PC-3 (cell line): ENCODE data around the gene THUMPD2. TPM values are rescaled to one million over a fixed set of nuclear protein-coding genes. Genes with fewer than 3 reads are reported as not detected.

Source experiments
- ATAC-seq: fragments of 200-7000 bp; cut with Tn5 transposase; 2 replicates; pipeline ENCODE4 v1.9.1; 2020; ENCODE audit warnings: mild to moderate bottlenecking, moderate library complexity
- BruUV-seq: library from RNA; stranded (reverse); fragments of 400-500 nt; replicated peaks from 2 replicates; lab custom pipeline; 2021; lab: Mats Ljungman, UMichigan
- CTCF ChIA-PET: fragments of 300-600 bp; sonication (Branson Sonifier 250); formaldehyde crosslinking; loops from one replicate; lab custom pipeline; 2022; ENCODE audit warnings: antibody characterized with exemption; lab: Charles Lee
- POLR2A ChIA-PET: fragments of 300-600 bp; sonication (Branson Sonifier 250); formaldehyde crosslinking; loops from one replicate; lab custom pipeline; 2022; ENCODE audit warnings: antibody characterized with exemption; ENCODE audit not compliant: unreplicated experiment; lab: Charles Lee
- DNase-seq: peaks from one replicate; pipeline ENCODE4 v3.0.0-alpha.2; 2015
- H2AFZ ChIP-seq: fragments of 300-600 bp; sonication (generic); 2 replicates; pipeline ENCODE4 v1.6.0; 2016; ENCODE audit warnings: antibody characterized with exemption, low read length
- H3F3A ChIP-seq: fragments of 300-600 bp; sonication (generic); one replicate; pipeline ENCODE4 v1.6.0; 2017; ENCODE audit warnings: antibody characterized with exemption, low read length, control low read depth, mild to moderate bottlenecking; ENCODE audit not compliant: unreplicated experiment
- H3K27ac ChIP-seq: fragments of 300-600 bp; sonication (generic); 2 replicates; pipeline ENCODE4 v1.5.1; 2016; ENCODE audit warnings: mild to moderate bottlenecking, low read length
- H3K27me3 ChIP-seq: fragments of 300-600 bp; sonication (generic); 2 replicates; pipeline ENCODE4 v1.6.1; 2016; ENCODE audit warnings: low read length, mixed read lengths
- H3K36me3 ChIP-seq: fragments of 300-600 bp; sonication (generic); 2 replicates; pipeline ENCODE4 v1.6.1; 2016; ENCODE audit warnings: low read depth, mixed run types, low read length, mixed read lengths
- H3K4me1 ChIP-seq: fragments of 300-600 bp; sonication (generic); 2 replicates; pipeline ENCODE4 v1.5.1; 2016; ENCODE audit warnings: low read length; ENCODE audit not compliant: insufficient read depth
- H3K4me2 ChIP-seq: fragments of 300-600 bp; sonication (generic); 2 replicates; pipeline ENCODE4 v1.6.0; 2016; ENCODE audit warnings: low read length
- H3K4me3 ChIP-seq: fragments of 300-600 bp; sonication (generic); 2 replicates; pipeline ENCODE4 v1.5.1; 2016; ENCODE audit warnings: mild to moderate bottlenecking, low read length, mixed read lengths
- H3K79me2 ChIP-seq: fragments of 300-600 bp; sonication (generic); 2 replicates; pipeline ENCODE4 v1.6.1; 2017; ENCODE audit warnings: low read length, mixed read lengths
- H3K9ac ChIP-seq: fragments of 300-600 bp; sonication (generic); 2 replicates; pipeline ENCODE4 v1.6.0; 2016; ENCODE audit warnings: mild to moderate bottlenecking, low read length
- H3K9me2 ChIP-seq: fragments of 300-600 bp; sonication (generic); replicated peaks from 2 replicates; pipeline ENCODE4 v1.6.1; 2016; ENCODE audit warnings: mixed run types, low read length, mixed read lengths
- H3K9me3 ChIP-seq: fragments of 300-600 bp; sonication (generic); 2 replicates; pipeline ENCODE4 v1.6.1; 2016; ENCODE audit warnings: low read length, mixed read lengths
- H4K20me1 ChIP-seq: fragments of 300-600 bp; sonication (generic); 2 replicates; pipeline ENCODE4 v1.6.1; 2016; ENCODE audit warnings: low read length, mixed read lengths
- EZH2 ChIP-seq: fragments of 300-600 bp; sonication (generic); IDR thresholded peaks from one replicate; pipeline ENCODE4 v1.6.1; 2017; ENCODE audit warnings: antibody characterized with exemption, mild to moderate bottlenecking, low read length; ENCODE audit not compliant: unreplicated experiment
- EZH2phosphoT487 ChIP-seq: fragments of 300-600 bp; sonication (generic); IDR thresholded peaks from 2 replicates; pipeline ENCODE4 v1.6.1; 2018; ENCODE audit warnings: mild to moderate bottlenecking, antibody characterized with exemption, low read length, borderline replicate concordance
- intact Hi-C: fragments of 100-400 bp; cut with micrococcal nuclease; formaldehyde crosslinking; loops from 2 replicates; pipeline ENCODE4 v1.9.0; 2023
- total RNA-seq: library from RNA; depleted of rRNA; stranded (reverse); fragments of >200 nt; gene quantifications from 2 replicates; pipeline ENCODE4 v1.2.3, GENCODE V29; 2014
- TF ChIP-seq, protein P1 (sequence below): fragments of 300-600 bp; sonication (generic); conservative IDR thresholded peaks from 2 replicates; pipeline ENCODE4 v1.5.1; 2017; ENCODE audit warnings: antibody characterized with exemption, low read depth, mild to moderate bottlenecking, low read length

THUMPD2 gene
- total RNA-seq, 1 experiment from 2014 or later = 10.2 TPM

DNA sequence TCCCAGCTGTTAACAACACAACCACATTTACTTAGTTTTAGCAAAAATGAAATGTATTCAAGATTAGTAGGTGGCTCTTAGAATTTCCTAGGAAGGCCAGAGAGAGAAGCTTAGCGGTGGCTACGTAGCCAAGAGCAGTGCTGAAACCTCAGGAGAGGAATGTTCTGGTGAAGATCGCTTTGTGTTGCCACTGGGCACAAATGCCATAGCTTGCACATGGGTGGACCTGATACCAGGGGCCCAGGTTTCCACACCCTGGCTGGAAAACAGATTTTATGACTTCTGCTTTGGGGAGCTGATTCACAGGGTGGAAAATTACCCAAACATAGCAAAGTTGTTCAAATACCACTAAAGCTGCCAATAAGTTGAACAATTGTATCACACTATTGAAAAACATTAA, 43.4 kb downstream of the THUMPD2 start:
- ChIA-PET CTCF (no interaction called here), POLR2A (no interaction called here)
- intact Hi-C loops = no loop called here
- no TSS peak for BruUV-seq
- Histone ChIP-seq H3K4me3 (no peak overlapping the region), H3F3A (no peaks in the 10 kb centered on the region), H3K9ac (no peak overlapping the region), H3K36me3 (peaks cover 36% of the 10 kb centered on the region), H3K27me3 (no peaks in the 10 kb centered on the region), H3K9me2 (no peaks in the 10 kb centered on the region), H2AFZ (no peak overlapping the region), H3K9me3 (no peaks in the 10 kb centered on the region), H3K27ac (no peak overlapping the region), H4K20me1 (no peaks in the 10 kb centered on the region), H3K4me1 (0 out of 2 replicates have a peak, but pooled peaks cover 3% of the 10 kb centered on the region), H3K79me2 (no peaks in the 10 kb centered on the region), H3K4me2 (no peak overlapping the region)
- TF ChIP-seq EZH2phosphoT487 = no peak
- no peak for TF ChIP-seq EZH2
- TF ChIP-seq, protein P1, sequence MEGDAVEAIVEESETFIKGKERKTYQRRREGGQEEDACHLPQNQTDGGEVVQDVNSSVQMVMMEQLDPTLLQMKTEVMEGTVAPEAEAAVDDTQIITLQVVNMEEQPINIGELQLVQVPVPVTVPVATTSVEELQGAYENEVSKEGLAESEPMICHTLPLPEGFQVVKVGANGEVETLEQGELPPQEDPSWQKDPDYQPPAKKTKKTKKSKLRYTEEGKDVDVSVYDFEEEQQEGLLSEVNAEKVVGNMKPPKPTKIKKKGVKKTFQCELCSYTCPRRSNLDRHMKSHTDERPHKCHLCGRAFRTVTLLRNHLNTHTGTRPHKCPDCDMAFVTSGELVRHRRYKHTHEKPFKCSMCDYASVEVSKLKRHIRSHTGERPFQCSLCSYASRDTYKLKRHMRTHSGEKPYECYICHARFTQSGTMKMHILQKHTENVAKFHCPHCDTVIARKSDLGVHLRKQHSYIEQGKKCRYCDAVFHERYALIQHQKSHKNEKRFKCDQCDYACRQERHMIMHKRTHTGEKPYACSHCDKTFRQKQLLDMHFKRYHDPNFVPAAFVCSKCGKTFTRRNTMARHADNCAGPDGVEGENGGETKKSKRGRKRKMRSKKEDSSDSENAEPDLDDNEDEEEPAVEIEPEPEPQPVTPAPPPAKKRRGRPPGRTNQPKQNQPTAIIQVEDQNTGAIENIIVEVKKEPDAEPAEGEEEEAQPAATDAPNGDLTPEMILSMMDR = no peak
- DNase-seq = no peak
- ATAC-seq = no peak

DNA sequence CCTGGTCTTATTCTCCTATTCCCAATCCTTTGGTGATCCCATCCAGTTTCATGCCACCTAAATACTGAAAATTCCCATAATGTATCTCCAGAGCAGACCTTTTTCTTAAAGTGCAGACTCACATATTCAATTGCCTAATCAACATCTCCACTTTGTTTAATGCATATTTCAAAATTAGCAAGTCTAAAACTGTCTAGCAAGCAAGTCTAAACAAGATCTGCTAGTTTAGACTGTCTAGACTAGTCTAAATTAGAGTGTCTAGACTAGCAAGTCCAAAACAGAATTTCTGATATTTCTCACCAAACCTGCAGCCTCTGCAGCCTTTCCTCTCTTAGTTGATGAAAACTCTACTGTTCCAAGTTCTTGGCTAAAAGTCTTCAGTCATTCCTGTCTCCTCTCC, 44.6 kb downstream of the THUMPD2 start:
- H3K9me3 ChIP-seq = no peaks in the 10 kb centered on the region
- ChIA-PET CTCF (interaction anchor here (0.6 kb wide), 1 partner anchor 1419 kb away, joined by 3 read pairs; no protein-coding TSS in a partner anchor), POLR2A (no interaction called here)
- no peaks in the 10 kb centered on the region for H4K20me1 ChIP-seq
- H3K9ac ChIP-seq = no peak overlapping the region
- H3K4me2 ChIP-seq = no peak overlapping the region
- no peaks in the 10 kb centered on the region for H3K27me3 ChIP-seq
- intact Hi-C loops = no loop called here
- TF ChIP-seq, protein P1 = no peak
- TF ChIP-seq EZH2phosphoT487 (no peak), EZH2 (no peak)
- ATAC-seq (no peak), DNase-seq (no peak)
- no TSS peak for BruUV-seq
- peaks cover 27% of the 10 kb centered on the region for H3K36me3 ChIP-seq
- H3K9me2 ChIP-seq = no peaks in the 10 kb centered on the region
- no peak overlapping the region for H3K4me3 ChIP-seq
- 0 out of 2 replicates have a peak, but pooled peaks cover 3% of the 10 kb centered on the region for H3K4me1 ChIP-seq
- no peak overlapping the region for H3K27ac ChIP-seq
- no peak overlapping the region for H2AFZ ChIP-seq
- no peaks in the 10 kb centered on the region for H3F3A ChIP-seq
- H3K79me2 ChIP-seq = no peaks in the 10 kb centered on the region

DNA sequence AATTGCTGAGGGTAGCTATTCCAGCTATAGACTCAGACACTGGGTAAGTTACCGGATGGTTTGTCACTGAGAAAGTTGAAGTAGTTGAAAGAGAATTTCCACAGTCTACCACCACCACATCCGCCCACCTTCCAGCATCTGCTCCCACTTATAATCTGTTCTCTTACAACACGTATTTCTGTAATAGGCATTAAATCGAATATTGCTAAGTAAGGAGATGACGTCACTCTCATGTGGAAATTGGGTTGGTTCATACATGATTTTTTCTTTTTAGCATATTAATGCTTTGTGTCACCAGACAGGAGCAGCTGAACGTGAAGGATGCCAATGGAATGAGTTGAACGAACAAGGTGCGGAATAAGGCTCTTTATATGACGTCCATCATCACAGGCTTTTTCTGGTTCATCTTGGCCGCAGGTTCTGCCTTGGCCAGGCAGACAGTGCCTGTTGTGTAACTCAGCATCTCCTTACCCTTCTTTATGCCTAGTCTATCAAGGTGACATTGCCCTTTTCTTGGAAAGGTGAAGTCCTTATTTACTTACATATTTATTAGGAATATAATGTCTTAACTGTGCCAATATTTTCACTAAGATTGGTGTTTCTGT, 45.9 kb downstream of the THUMPD2 start:
- Histone ChIP-seq H3K36me3 (peaks cover 22% of the 10 kb centered on the region), H3K79me2 (no peaks in the 10 kb centered on the region), H3K4me2 (no peak overlapping the region), H3K4me1 (0 out of 2 replicates have a peak, but pooled peaks cover 3% of the 10 kb centered on the region), H3K9me2 (no peaks in the 10 kb centered on the region), H3K27me3 (no peaks in the 10 kb centered on the region), H2AFZ (no peak overlapping the region), H3K4me3 (no peak overlapping the region), H3F3A (no peaks in the 10 kb centered on the region), H4K20me1 (no peaks in the 10 kb centered on the region), H3K9me3 (no peaks in the 10 kb centered on the region), H3K9ac (no peak overlapping the region), H3K27ac (no peak overlapping the region)
- ChIA-PET POLR2A (no interaction called here), CTCF (no interaction called here)
- ATAC-seq (no peak), DNase-seq (no peak)
- BruUV-seq = no TSS peak
- TF ChIP-seq EZH2 = no peak
- no peak for TF ChIP-seq EZH2phosphoT487
- TF ChIP-seq, protein P1 = no peak
- intact Hi-C loops = no loop called here
